HUDEP-2 (cell line): ENCODE data around the gene CD200R1.

Experiments used
- DNase-seq, 76 experiments: peaks; one replicate each; lab custom pipeline; 2025; ENCODE audit not compliant: unreplicated experiment in 76 of 76; lab: John Stamatoyannopoulos, UW

CD200R1 gene

DNA sequence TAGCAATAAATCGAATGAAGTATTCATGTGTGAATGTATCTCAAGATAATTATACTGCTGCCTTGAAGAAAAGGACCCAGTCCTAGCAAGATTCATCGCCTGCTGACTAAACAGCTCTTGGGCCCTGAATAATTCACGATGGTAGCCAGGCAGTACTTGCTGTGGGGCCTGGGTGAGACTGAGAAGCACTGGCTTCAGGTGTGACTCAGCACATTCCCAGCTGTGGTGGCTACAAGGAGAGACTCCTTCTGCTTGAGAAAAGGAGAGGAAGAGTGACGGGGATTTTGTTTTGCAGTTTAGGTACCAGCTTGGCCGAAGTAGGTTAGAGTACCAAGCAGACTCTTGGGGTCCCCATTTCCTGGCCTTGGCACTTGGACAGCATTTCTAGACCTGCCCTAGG is 80.6 kb downstream of the CD200R1 start:
- DNase-seq = peak in 1 of 76 experiments; percentile 2

DNA sequence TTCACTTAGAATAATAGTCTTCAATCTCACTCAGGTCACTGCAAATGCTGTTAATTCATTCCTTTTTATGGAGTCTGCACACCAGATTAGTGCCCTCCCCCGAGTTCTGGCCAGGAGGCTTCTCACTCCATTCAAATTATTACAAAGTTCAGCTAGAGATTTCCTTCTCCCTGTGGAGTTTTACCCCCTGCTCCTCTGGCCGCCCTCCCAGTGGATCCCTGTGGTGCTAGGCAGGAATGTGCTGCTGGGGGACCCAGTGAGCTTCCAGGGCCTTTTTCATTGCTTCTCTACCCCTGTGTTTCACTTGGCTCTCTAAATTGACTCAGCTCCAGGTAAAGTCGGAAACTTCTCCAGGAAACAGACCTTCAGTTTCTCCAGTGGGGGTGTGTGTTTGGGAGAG is 85.5 kb downstream of the CD200R1 start:
- DNase-seq = no peak

DNA sequence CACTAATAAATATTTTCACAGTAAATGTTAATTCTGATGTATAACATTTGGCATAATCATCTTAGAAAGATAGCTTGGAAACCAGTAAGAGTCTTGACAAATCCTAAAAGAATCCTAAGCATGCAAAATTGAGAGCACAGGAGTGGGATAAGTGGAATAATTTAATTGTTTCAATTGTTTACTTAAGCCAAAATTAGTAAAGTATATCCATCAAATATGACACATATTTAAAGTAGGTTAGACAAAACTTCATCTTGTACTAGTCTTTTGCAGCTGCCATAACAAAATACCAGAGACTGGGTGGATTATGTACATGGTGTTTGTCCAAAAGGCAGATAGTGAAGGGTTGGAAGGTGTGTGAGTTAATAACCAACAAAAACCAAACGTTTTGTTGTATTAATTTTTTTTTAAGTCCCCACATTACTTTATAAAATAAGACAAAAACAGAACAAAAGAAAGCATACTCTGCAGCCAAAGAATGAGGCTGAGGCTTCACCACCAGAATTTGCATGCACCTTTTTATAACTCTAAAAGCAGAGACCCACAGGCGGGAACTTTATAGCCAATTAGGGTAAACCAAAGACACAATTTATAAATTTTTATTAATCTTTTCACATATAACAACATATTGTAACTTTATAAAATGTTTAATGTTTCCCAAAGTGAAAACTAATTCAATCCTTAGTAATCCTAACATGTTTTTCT is 86.4 kb downstream of the CD200R1 start:
- DNase-seq = no peak

DNA sequence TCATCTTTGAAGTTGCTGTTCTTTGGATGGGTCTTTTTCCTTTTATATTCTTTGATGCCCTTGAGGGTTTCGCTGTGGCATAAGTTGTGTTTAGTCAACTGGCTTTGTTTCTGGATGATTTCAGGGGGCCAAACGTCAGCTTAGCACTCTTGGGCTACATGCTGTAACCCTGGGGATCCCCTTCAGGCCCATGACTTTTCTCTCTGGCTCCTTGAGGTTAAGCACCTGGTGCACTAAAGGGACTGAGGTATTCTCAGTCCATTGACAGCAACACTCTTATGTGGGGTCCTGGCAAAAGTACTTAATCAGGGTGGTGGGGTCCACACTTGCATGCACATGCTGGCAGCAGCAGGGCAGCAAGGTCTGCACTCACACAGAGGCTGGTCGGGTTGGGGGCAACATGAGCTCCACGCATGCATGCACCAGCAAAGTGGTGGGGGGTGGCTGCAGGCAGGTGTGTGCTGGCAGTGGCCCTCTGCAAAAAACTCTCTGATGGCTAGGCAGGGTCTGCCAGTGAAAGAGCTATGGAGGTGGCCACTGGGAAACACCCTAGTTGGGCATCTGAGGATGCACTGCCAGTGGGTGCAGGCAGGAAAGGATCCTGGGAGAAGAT is 90.1 kb downstream of the CD200R1 start:
- DNase-seq = no peak

DNA sequence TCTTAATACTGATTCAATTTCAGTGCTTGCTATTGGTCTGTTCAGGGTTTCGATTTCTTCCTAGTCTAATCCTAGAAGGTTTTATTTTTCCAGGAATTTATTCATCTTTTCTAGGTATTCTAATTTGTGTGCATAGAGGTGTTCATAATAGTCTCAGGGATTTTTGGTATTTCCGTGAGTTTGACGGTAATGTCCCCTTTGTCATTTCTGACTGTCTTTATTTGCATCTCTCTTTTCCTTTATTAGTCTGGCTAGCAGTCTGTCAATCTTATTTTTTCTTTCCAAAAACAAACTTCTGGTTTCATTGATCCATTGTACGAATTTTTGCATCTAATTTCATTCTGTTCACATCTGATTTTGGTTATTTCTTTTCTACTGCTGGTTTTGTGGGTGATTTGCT is 93.0 kb downstream of the CD200R1 start:
- DNase-seq = no peak

DNA sequence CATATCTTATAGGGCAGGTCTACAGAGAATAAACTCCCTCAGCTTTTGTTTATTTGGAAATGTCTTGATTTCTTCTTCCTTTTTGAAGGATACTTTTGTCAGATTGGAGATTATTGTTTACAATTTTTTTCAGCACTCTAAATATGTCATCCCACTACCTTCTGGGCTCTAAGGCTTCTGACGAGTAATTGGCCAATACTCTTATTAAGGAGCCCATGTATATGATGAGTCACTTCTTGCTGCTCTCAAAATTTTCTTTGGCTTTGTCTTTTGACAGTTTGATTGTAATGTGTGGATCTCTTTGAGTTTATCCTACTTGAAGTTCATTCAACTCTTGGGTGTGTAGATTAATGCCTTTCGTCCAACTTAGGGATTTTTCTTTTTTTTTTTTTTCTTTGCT is 99.3 kb downstream of the CD200R1 start:
- DNase-seq = no peak

DNA sequence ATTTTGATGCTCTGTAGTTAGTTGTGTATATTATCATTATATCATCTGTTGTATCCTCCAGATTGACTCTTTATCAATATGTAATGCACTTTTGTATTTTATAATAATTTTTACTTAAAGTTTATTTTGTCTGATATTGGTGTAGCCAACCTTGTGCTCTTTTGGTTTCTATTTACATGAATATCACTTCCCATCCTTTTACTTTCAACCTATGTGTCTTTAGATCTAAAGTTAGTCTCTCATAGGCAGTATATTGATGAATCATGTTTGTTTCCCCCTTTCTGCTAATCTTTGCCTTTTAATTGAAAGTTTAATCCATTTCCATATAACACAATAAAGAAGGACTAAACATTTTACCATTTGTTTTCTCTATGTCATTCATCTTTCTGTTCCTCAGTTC is 100.2 kb downstream of the CD200R1 start:
- DNase-seq = no peak

DNA sequence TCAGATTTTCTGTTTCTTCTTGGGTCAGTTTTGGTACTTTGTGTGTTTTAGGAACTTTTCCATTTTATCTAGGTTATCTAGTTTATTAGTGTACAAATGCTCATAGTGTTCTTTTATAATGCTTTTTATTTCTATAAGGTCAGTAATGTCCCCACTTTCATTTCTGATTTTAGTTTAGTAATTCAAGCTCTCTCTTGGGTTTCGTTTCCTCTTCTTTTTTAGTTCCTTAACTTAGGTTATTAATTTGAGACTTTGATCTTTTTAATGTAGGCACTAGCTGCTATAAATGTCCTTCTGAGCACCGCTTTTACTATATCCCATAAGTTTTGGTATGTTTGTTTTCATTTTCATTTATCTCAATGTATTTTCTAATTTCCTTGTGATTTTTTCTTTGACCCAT is 101.3 kb downstream of the CD200R1 start:
- no peak for DNase-seq

DNA sequence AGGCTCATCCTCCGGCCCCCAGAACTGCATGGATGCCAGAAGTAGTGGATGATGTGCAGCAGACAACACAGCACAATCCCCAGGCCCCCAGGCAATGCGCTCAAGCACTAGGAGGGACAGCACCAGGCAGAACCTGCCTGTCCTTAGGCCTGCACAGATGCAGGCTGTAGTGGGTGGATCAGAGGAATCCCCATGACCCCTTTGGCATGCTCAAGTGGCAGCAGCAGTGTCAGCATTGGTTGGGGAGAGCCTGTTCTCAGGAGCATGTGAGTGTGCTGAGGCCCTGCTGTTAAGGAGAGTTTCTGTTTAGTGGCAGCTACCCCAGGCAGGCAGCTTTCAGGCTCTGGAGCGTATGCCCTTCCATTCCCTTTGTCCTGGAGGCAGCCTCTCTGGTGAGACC is 103.2 kb downstream of the CD200R1 start:
- no peak for DNase-seq
